Stimulated activated naive CD8-positive, alpha-beta T cell treated with anti-CD3 and anti-CD28 coated beads, Interleukin-15, Interleukin-2, amounts not matched to agents 100 U/mL and 50 U/mL, for 24 hours (primary cell): Measurements from ENCODE around the gene KLRC3.
A peak's percentile ranks its signal among the peaks of the same experiment; 100 is the strongest.
"Not testable (repeated sequence)": the region's sequence is repeated elsewhere in the genome, so short reads cannot be mapped to it uniquely, and the experiment has no call there.

Experiments used
- ATAC-seq: fragments of 150-1000 bp; cut with Tn5 transposase; one replicate; pipeline ENCODE4 v1.10.0; 2021
- DNase-seq: peaks from one replicate; pipeline ENCODE4 v3.0.0; 2021

Gene KLRC3

GRCh38 chr12:10400829-10401228, 19.6 kb downstream of the KLRC3 start:
- ATAC-seq (no peak), DNase-seq (no peak)

- ATAC-seq, result no peak
- no peak for DNase-seq
Observed at GRCh38 chr12:10398168-10398567, 22.2 kb downstream of the KLRC3 start.

GRCh38 chr12:10397296-10397695, 23.1 kb downstream of the KLRC3 start:
- DNase-seq, result peak; percentile 42
- ATAC-seq, result peak; percentile 66

GRCh38 chr12:10396176-10396575, 24.2 kb downstream of the KLRC3 start:
- ATAC-seq, result not testable (repeated sequence)

GRCh38 chr12:10395390-10395998, 24.9 kb downstream of the KLRC3 start:
- ATAC-seq (peak; percentile 62), DNase-seq (peak; percentile 21)

More at GRCh38 chr12:10396176-10396575, 24.2 kb downstream of the KLRC3 start:
- not testable (repeated sequence) for DNase-seq

- DNase-seq (peak; percentile 45), ATAC-seq (peak; percentile 61)
Observed at GRCh38 chr12:10394531-10395152, 25.8 kb downstream of the KLRC3 start.

GRCh38 chr12:10393291-10393690, 27.1 kb downstream of the KLRC3 start:
- DNase-seq (no peak), ATAC-seq (no peak)

GRCh38 chr12:10392394-10392930, 27.9 kb downstream of the KLRC3 start:
- ATAC-seq (peak; percentile 44), DNase-seq (peak; percentile 58)

- DNase-seq, ATAC-seq: not testable (repeated sequence)
Observed at GRCh38 chr12:10390991-10391390, 29.4 kb downstream of the KLRC3 start.

GRCh38 chr12:10389904-10390303, 30.5 kb downstream of the KLRC3 start, which contains the start of gene KLRK1:
Gene KLRK1 (minus strand): TSS chr12:10390041. CDS start chr12:10388810, 1,231 bp downstream.
- ATAC-seq (no peak), DNase-seq (no peak)

GRCh38 chr12:10388624-10389413, 31.6 kb downstream of the KLRC3 start:
- DNase-seq (no peak), ATAC-seq (no peak)

GRCh38 chr12:10387498-10387897, 32.9 kb downstream of the KLRC3 start:
- not testable (repeated sequence) for DNase-seq, ATAC-seq

GRCh38 chr12:10386857-10387256, 33.5 kb downstream of the KLRC3 start:
- ATAC-seq (no peak), DNase-seq (no peak)

GRCh38 chr12:10385166-10385613, 35.2 kb downstream of the KLRC3 start:
- ATAC-seq (peak; percentile 78), DNase-seq (no peak)

- no peak for DNase-seq
Observed at GRCh38 chr12:10384191-10384590, 36.2 kb downstream of the KLRC3 start.

GRCh38 chr12:10381928-10382628, 38.3 kb downstream of the KLRC3 start:
- ATAC-seq, result no peak

More at GRCh38 chr12:10384191-10384590, 36.2 kb downstream of the KLRC3 start:
- ATAC-seq, result no peak

GRCh38 chr12:10378737-10379136, 41.7 kb downstream of the KLRC3 start:
- peak; percentile 57 for DNase-seq
- ATAC-seq, result peak; percentile 83

More at GRCh38 chr12:10381928-10382628, 38.3 kb downstream of the KLRC3 start:
- DNase-seq, result no peak

GRCh38 chr12:10374624-10375018, 45.8 kb downstream of the KLRC3 start:
- ATAC-seq (no peak), DNase-seq (no peak)

GRCh38 chr12:10372559-10372958, 47.8 kb downstream of the KLRC3 start:
- no peak for DNase-seq
- ATAC-seq, result peak; percentile 63

- not testable (repeated sequence) for ATAC-seq, DNase-seq
Observed at GRCh38 chr12:10371893-10372535, 48.4 kb downstream of the KLRC3 start.
